GM23338 (cell line): ENCODE data around the gene LCE1E. TPM values are rescaled to one million over a fixed set of nuclear protein-coding genes. Genes with fewer than 3 reads are reported as not detected.

Experiments used
- ATAC-seq: fragments of 200-7000 bp; cut with Tn5 transposase; 3 replicates; pipeline ENCODE4 v1.9.1; 2020
- DNase-seq: peaks from one replicate; pipeline ENCODE4 v3.0.0-alpha.2; 2015; ENCODE audit warnings: low spot score
- H2AFZ ChIP-seq: fragments of 200-600 bp; sonication (generic); 2 replicates; pipeline ENCODE4 v1.8.0; 2016; ENCODE audit warnings: antibody characterized with exemption, mild to moderate bottlenecking, moderate library complexity
- H3F3A ChIP-seq: fragments of 200-600 bp; sonication (generic); replicated peaks from 2 replicates; pipeline ENCODE4 v1.8.0; 2017; ENCODE audit warnings: antibody characterized with exemption, mixed run types, low read depth
- H3K27ac ChIP-seq: fragments of 200-600 bp; sonication (generic); 2 replicates; pipeline ENCODE4 v1.6.1; 2016; ENCODE audit warnings: low read depth
- H3K27me3 ChIP-seq: fragments of 200-600 bp; sonication (generic); 2 replicates; pipeline ENCODE4 v1.8.0; 2016; ENCODE audit warnings: mild to moderate bottlenecking, mixed run types, moderate library complexity; ENCODE audit not compliant: insufficient read depth
- H3K36me3 ChIP-seq: fragments of 200-600 bp; sonication (generic); 2 replicates; pipeline ENCODE4 v1.8.0; 2016; ENCODE audit warnings: mild to moderate bottlenecking; ENCODE audit not compliant: insufficient read depth
- H3K4me1 ChIP-seq: fragments of 200-600 bp; sonication (generic); 2 replicates; pipeline ENCODE4 v1.8.0; 2016; ENCODE audit warnings: mild to moderate bottlenecking, moderate library complexity; ENCODE audit not compliant: insufficient read depth
- H3K4me2 ChIP-seq: fragments of 200-600 bp; sonication (generic); 2 replicates; pipeline ENCODE4 v1.7.1; 2017; ENCODE audit warnings: mixed run types
- H3K4me3 ChIP-seq: fragments of 200-600 bp; sonication (generic); 2 replicates; pipeline ENCODE4 v1.6.1; 2016; ENCODE audit warnings: mixed run types
- H3K79me2 ChIP-seq: fragments of 200-600 bp; sonication (generic); replicated peaks from 2 replicates; pipeline ENCODE4 v1.8.0; 2017; ENCODE audit warnings: mild to moderate bottlenecking; ENCODE audit not compliant: insufficient read depth
- H3K9me2 ChIP-seq: fragments of 200-600 bp; sonication (generic); 2 replicates; pipeline ENCODE4 v1.8.0; 2017; ENCODE audit not compliant: insufficient read depth
- H4K20me1 ChIP-seq: fragments of 200-600 bp; sonication (generic); replicated peaks from 2 replicates; pipeline ENCODE4 v1.8.0; 2017; ENCODE audit warnings: mild to moderate bottlenecking; ENCODE audit not compliant: insufficient read depth
- H3K27ac Mint-ChIP-seq: 2 replicates; pipeline ENCODE4 v1.8.0; 2020; ENCODE audit warnings: inconsistent platforms, mild to moderate bottlenecking, moderate library complexity, mixed read lengths
- H3K27me3 Mint-ChIP-seq: 3 replicates; pipeline ENCODE4 v1.8.0; 2022; ENCODE audit warnings: low read depth, mild to moderate bottlenecking, moderate library complexity, mixed read lengths, inconsistent platforms; ENCODE audit not compliant: insufficient read depth, poor library complexity
- H3K36me3 Mint-ChIP-seq: 3 replicates; pipeline ENCODE4 v1.8.0; 2021; ENCODE audit warnings: low read depth, mild to moderate bottlenecking, inconsistent platforms, moderate library complexity, mixed read lengths
- H3K4me1 Mint-ChIP-seq: 3 replicates; pipeline ENCODE4 v1.8.0; 2020; ENCODE audit warnings: mild to moderate bottlenecking, inconsistent platforms, mixed read lengths
- H3K4me3 Mint-ChIP-seq: 3 replicates; pipeline ENCODE4 v1.8.0; 2021; ENCODE audit warnings: moderate library complexity, mild to moderate bottlenecking, inconsistent platforms, mixed read lengths
- H3K9me3 Mint-ChIP-seq: 3 replicates; pipeline ENCODE4 v1.8.0; 2020; ENCODE audit warnings: moderate library complexity, mild to moderate bottlenecking, inconsistent platforms, mixed read lengths
- JUNB ChIP-seq: IDR thresholded peaks from one replicate; pipeline ENCODE4 v1.6.1; 2016; ENCODE audit warnings: antibody characterized with exemption; ENCODE audit not compliant: unreplicated experiment
- NANOG ChIP-seq: IDR thresholded peaks from 2 replicates; pipeline ENCODE4 v1.6.1; 2016; ENCODE audit warnings: antibody characterized with exemption, borderline replicate concordance
- POLR2AphosphoS5 ChIP-seq: IDR thresholded peaks from 2 replicates; pipeline ENCODE4 v1.6.1; 2016; ENCODE audit warnings: antibody characterized with exemption, low read depth
- ZNF114 ChIP-seq: fragments of 250-450 bp; sonication (Bioruptor Pico); IDR thresholded peaks from 2 replicates; pipeline ENCODE4 v1.5.0; 2020; ENCODE audit warnings: mild to moderate bottlenecking, moderate library complexity
- ZNF331 ChIP-seq: fragments of 250-450 bp; sonication (Bioruptor Pico); IDR thresholded peaks from 2 replicates; pipeline ENCODE4 v1.5.0; 2020; ENCODE audit warnings: low read depth, mild to moderate bottlenecking, moderate library complexity
- polyA plus RNA-seq: library from polyadenylated mRNA; unstranded; fragments of >200 nt; fragmentation: Nextera tagmentation; extraction: Ambion mirVana; gene quantifications from 2 replicates; pipeline ENCODE4 v1.2.1, GENCODE V29; 2016
- total RNA-seq: library from RNA; depleted of rRNA; stranded (reverse); fragments of >200 nt; shearing (Covaris generic); gene quantifications from 2 replicates; pipeline ENCODE4 v1.2.3, GENCODE V29; 2014
- TF ChIP-seq, protein P1 (sequence below): fragments of 250-450 bp; sonication (Bioruptor Pico); IDR thresholded peaks from 2 replicates; pipeline ENCODE4 v1.5.0; 2020; ENCODE audit warnings: mild to moderate bottlenecking, moderate library complexity
- TF ChIP-seq, protein P2 (sequence below), 2 experiments: fragments of 200-600 bp in 1 of 2; sonication (generic) in 1 of 2; conservative IDR thresholded peaks; 2 replicates each; pipeline versions ENCODE4 v1.5.1 to v1.6.1; 2016 to 2017; ENCODE audit warnings: antibody characterized with exemption in 2 of 2, low read depth in 2 of 2, mild to moderate bottlenecking in 2 of 2, moderate library complexity in 1 of 2

Gene LCE1E
- total and polyA plus RNA-seq, 2 experiments from 2014 or later = not detected

DNA sequence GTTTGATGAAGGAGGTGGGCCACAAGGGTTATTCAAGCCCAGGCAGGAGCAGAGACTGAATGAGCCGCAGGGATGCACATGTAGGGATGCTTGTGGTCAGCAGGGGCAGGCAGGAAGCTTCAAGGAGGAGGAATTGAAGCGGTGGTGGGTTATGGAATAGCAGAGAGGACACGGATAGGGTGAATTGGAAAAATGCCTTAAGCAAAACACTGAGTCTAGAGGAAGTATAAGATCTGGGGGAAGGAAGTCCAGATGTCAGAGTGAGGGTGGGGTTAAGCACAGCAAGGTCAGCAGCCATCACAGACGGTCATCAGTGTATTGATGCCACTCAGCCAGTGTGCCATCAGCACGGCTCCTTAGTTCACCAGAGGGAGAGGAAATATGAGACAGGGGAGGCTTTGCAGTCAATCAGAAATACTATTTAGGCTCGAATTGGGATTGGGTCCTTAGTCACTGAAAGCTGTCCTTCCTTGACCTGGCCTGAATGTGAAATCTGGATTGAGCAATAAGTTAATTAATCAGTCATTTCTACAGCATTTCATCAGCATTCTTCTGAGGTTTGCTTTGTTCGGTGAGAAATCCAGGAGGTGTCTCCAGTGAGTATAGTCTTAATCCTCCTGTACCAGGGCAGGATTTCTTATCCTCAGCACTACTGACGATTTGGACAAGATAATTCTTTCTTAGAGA is 17.1 kb upstream of the LCE1E start:
- Mint-ChIP-seq H3K27me3 (peaks cover 3% of the 10 kb centered on the region), H3K27ac (no peak overlapping the region), H3K4me1 (peaks cover 3% of the 10 kb centered on the region; the same call in 2 of the 3 replicates), H3K36me3 (no peaks in the 10 kb centered on the region; the same call in 2 of the 3 replicates), H3K9me3 (no peaks in the 10 kb centered on the region; the same call in none of the 3 replicates), H3K4me3 (no peak overlapping the region)
- Histone ChIP-seq H3K36me3 (no peaks in the 10 kb centered on the region), H3F3A (no peaks in the 10 kb centered on the region), H3K9me2 (peaks cover 12% of the 10 kb centered on the region; the same call in 1 of the 2 replicates), H4K20me1 (no peaks in the 10 kb centered on the region), H3K27ac (no peak overlapping the region), H3K27me3 (no peaks in the 10 kb centered on the region), H2AFZ (no peak overlapping the region; the same call in 1 of the 2 replicates), H3K4me2 (no peak overlapping the region), H3K4me1 (no peaks in the 10 kb centered on the region), H3K4me3 (no peak overlapping the region), H3K79me2 (no peaks in the 10 kb centered on the region)
- TF ChIP-seq POLR2AphosphoS5 (no peak), ZNF114 (no peak)
- ATAC-seq = peak; percentile 86
- peak; percentile 57 for DNase-seq

DNA sequence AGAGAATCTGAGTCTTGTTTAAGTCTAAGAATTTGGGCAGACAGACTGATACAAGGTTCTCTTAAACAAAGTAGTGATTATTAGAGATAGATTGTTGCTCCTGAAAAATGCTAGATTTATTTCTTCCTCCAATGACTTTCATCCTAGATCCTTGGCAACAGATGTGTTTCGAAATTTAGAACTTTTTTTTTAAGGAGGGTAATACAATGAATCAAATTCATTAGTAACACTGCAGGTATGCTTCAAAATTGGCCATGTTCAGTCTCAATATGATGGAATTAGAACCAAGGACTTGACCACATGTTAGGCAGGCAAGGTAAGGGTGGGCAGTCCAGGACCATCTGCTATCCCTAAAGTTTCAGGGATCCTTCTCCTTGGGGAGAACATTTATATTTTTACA is 15.6 kb upstream of the LCE1E start:
- DNase-seq = no peak
- Mint-ChIP-seq H3K27me3 (peaks cover 7% of the 10 kb centered on the region), H3K4me3 (no peak overlapping the region), H3K36me3 (no peaks in the 10 kb centered on the region; the same call in 2 of the 3 replicates), H3K27ac (no peak overlapping the region), H3K4me1 (peaks cover 3% of the 10 kb centered on the region; the same call in 2 of the 3 replicates), H3K9me3 (peaks cover 5% of the 10 kb centered on the region)
- Histone ChIP-seq H3K36me3 (no peaks in the 10 kb centered on the region), H3K27ac (no peak overlapping the region), H4K20me1 (no peaks in the 10 kb centered on the region), H3K4me3 (no peak overlapping the region), H3K79me2 (no peaks in the 10 kb centered on the region), H3K27me3 (no peaks in the 10 kb centered on the region), H3F3A (no peaks in the 10 kb centered on the region), H3K9me2 (peaks cover 15% of the 10 kb centered on the region; the same call in 1 of the 2 replicates), H3K4me1 (no peaks in the 10 kb centered on the region), H3K4me2 (no peak overlapping the region), H2AFZ (0 out of 2 replicates have a peak overlapping the region, but pooled peaks have one; percentile 3)
- TF ChIP-seq, protein P1, sequence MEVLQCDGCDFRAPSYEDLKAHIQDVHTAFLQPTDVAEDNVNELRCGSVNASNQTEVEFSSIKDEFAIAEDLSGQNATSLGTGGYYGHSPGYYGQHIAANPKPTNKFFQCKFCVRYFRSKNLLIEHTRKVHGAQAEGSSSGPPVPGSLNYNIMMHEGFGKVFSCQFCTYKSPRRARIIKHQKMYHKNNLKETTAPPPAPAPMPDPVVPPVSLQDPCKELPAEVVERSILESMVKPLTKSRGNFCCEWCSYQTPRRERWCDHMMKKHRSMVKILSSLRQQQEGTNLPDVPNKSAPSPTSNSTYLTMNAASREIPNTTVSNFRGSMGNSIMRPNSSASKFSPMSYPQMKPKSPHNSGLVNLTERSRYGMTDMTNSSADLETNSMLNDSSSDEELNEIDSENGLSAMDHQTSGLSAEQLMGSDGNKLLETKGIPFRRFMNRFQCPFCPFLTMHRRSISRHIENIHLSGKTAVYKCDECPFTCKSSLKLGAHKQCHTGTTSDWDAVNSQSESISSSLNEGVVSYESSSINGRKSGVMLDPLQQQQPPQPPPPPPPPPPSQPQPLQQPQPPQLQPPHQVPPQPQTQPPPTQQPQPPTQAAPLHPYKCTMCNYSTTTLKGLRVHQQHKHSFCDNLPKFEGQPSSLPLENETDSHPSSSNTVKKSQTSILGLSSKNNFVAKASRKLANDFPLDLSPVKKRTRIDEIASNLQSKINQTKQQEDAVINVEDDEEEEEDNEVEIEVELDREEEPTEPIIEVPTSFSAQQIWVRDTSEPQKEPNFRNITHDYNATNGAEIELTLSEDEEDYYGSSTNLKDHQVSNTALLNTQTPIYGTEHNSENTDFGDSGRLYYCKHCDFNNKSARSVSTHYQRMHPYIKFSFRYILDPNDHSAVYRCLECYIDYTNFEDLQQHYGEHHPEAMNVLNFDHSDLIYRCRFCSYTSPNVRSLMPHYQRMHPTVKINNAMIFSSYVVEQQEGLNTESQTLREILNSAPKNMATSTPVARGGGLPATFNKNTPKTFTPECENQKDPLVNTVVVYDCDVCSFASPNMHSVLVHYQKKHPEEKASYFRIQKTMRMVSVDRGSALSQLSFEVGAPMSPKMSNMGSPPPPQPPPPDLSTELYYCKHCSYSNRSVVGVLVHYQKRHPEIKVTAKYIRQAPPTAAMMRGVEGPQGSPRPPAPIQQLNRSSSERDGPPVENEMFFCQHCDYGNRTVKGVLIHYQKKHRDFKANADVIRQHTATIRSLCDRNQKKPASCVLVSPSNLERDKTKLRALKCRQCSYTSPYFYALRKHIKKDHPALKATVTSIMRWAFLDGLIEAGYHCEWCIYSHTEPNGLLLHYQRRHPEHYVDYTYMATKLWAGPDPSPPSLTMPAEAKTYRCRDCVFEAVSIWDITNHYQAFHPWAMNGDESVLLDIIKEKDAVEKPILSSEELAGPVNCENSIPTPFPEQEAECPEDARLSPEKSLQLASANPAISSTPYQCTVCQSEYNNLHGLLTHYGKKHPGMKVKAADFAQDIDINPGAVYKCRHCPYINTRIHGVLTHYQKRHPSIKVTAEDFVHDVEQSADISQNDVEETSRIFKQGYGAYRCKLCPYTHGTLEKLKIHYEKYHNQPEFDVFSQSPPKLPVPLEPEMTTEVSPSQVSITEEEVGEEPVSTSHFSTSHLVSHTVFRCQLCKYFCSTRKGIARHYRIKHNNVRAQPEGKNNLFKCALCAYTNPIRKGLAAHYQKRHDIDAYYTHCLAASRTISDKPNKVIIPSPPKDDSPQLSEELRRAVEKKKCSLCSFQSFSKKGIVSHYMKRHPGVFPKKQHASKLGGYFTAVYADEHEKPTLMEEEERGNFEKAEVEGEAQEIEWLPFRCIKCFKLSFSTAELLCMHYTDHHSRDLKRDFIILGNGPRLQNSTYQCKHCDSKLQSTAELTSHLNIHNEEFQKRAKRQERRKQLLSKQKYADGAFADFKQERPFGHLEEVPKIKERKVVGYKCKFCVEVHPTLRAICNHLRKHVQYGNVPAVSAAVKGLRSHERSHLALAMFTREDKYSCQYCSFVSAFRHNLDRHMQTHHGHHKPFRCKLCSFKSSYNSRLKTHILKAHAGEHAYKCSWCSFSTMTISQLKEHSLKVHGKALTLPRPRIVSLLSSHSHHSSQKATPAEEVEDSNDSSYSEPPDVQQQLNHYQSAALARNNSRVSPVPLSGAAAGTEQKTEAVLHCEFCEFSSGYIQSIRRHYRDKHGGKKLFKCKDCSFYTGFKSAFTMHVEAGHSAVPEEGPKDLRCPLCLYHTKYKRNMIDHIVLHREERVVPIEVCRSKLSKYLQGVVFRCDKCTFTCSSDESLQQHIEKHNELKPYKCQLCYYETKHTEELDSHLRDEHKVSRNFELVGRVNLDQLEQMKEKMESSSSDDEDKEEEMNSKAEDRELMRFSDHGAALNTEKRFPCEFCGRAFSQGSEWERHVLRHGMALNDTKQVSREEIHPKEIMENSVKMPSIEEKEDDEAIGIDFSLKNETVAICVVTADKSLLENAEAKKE (CRISPR knock-in tag) = no peak
- TF ChIP-seq ZNF331 (no peak), JUNB (no peak), NANOG (no peak)
- TF ChIP-seq, protein P2, sequence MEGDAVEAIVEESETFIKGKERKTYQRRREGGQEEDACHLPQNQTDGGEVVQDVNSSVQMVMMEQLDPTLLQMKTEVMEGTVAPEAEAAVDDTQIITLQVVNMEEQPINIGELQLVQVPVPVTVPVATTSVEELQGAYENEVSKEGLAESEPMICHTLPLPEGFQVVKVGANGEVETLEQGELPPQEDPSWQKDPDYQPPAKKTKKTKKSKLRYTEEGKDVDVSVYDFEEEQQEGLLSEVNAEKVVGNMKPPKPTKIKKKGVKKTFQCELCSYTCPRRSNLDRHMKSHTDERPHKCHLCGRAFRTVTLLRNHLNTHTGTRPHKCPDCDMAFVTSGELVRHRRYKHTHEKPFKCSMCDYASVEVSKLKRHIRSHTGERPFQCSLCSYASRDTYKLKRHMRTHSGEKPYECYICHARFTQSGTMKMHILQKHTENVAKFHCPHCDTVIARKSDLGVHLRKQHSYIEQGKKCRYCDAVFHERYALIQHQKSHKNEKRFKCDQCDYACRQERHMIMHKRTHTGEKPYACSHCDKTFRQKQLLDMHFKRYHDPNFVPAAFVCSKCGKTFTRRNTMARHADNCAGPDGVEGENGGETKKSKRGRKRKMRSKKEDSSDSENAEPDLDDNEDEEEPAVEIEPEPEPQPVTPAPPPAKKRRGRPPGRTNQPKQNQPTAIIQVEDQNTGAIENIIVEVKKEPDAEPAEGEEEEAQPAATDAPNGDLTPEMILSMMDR (conservative IDR thresholded peaks at IDR 0.05; ENCODE audit: low read depth in 2 of 2) = no peak
- no peak for ATAC-seq
